Prostate gland (tissue), 2 donors: ENCODE results near the gene TAT.
"Not testable (repeated sequence)": the region's sequence is repeated elsewhere in the genome, so short reads cannot be mapped to it uniquely, and the experiment has no call there.

Experiments used
- CTCF ChIP-seq, 4 experiments: fragments of 200-600 bp in 2 of 4; fragments of 450-650 bp in 2 of 4; sonication (generic) in 2 of 4; IDR thresholded peaks; 1 replicate in 3 of 4; 2 replicates in 1 of 4; pipeline ENCODE4 v1.5.1; 2016 to 2019; ENCODE audit warnings: antibody characterized with exemption in 4 of 4, mild to moderate bottlenecking in 2 of 4, moderate library complexity in 2 of 4
- POLR2A ChIP-seq: fragments of 450-650 bp; IDR thresholded peaks from one replicate; pipeline ENCODE4 v1.6.1; 2016; ENCODE audit warnings: antibody characterized with exemption, mild to moderate bottlenecking
- POLR2AphosphoS5 ChIP-seq: sonication (generic); formaldehyde crosslinking; IDR thresholded peaks from one replicate; pipeline ENCODE4 v1.6.1; 2017; ENCODE audit warnings: antibody characterized with exemption

DNA sequence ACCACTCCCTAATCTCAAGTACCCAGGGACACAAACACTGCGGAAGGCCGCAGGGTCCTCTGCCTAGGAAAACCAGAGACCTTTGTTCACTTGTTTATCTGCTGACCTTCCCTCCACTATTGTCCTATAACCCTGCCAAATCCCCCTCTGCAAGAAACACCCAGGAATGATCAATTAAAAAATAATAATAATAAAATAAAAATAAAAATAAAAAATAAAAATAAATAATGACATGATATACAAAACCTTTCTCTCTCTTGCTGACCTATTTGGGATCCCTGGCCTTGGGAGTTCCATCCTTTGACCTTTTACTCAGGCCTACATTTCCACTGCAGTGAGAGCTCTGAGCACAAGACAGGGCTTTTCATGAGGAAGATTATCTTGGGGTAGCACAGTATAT, 13.2 kb upstream of the TAT start:
- not testable (repeated sequence) for TF ChIP-seq CTCF (IDR thresholded peaks at IDR 0.05); POLR2A; POLR2AphosphoS5
